ENCODE measurements around the gene YPEL5.
A peak's percentile ranks its signal among the peaks of the same experiment; 100 is the strongest.
"Not testable (repeated sequence)": the region's sequence is repeated elsewhere in the genome, so short reads cannot be mapped to it uniquely, and the experiment has no call there.

YPEL5 gene

GRCh38 chr2:30139131-30139870 lies 7.5 kb upstream of the YPEL5 start:
- no peak for DNase-seq

GRCh38 chr2:30141136-30141535 lies 5.7 kb upstream of the YPEL5 start:
- no peak for DNase-seq

GRCh38 chr2:30144260-30144659 lies 2.5 kb upstream of the YPEL5 start:
- no peak for DNase-seq

- DNase-seq: not testable (repeated sequence)
These were observed 1.9 kb upstream of the YPEL5 start for GRCh38 chr2:30144951-30145350.

GRCh38 chr2:30145826-30146336 lies 926 bp upstream of the YPEL5 start:
- no peak for DNase-seq

GRCh38 chr2:30147196-30147714 lies 448 bp downstream of the YPEL5 start:
- peak; percentile 49 for DNase-seq

- peak; percentile 60 for DNase-seq
These were observed 1.2 kb downstream of the YPEL5 start for GRCh38 chr2:30147715-30148610.

- no peak for DNase-seq
These were observed 2.0 kb downstream of the YPEL5 start for GRCh38 chr2:30148850-30149249.

GRCh38 chr2:30149513-30149912 lies 2.7 kb downstream of the YPEL5 start:
- DNase-seq: no peak

GRCh38 chr2:30149976-30150375 lies 3.2 kb downstream of the YPEL5 start:
- DNase-seq: no peak

GRCh38 chr2:30150786-30151185 lies 4.0 kb downstream of the YPEL5 start:
- DNase-seq: no peak

GRCh38 chr2:30152385-30152784 lies 5.6 kb downstream of the YPEL5 start:
- no peak for DNase-seq

GRCh38 chr2:30155202-30155601 lies 8.4 kb downstream of the YPEL5 start:
- no peak for DNase-seq

- no peak for DNase-seq
These were observed 9.3 kb downstream of the YPEL5 start for GRCh38 chr2:30155889-30156658.

GRCh38 chr2:30157616-30158015 lies 10.8 kb downstream of the YPEL5 start:
- DNase-seq: no peak

GRCh38 chr2:30159766-30160165 lies 13.0 kb downstream of the YPEL5 start:
- no peak for DNase-seq

GRCh38 chr2:30161929-30162706 lies 15.3 kb downstream of the YPEL5 start:
- no peak for DNase-seq

GRCh38 chr2:30162806-30163205 lies 16.0 kb downstream of the YPEL5 start:
- no peak for DNase-seq

- DNase-seq: no peak
These were observed 17.5 kb downstream of the YPEL5 start for GRCh38 chr2:30164131-30164925.

- DNase-seq: peak; percentile 90
These were observed 18.3 kb downstream of the YPEL5 start for GRCh38 chr2:30165050-30165520.

- no peak for DNase-seq
These were observed 18.8 kb downstream of the YPEL5 start for GRCh38 chr2:30165617-30166016.
